ENCODE data around the gene UQCC2.

DNA sequence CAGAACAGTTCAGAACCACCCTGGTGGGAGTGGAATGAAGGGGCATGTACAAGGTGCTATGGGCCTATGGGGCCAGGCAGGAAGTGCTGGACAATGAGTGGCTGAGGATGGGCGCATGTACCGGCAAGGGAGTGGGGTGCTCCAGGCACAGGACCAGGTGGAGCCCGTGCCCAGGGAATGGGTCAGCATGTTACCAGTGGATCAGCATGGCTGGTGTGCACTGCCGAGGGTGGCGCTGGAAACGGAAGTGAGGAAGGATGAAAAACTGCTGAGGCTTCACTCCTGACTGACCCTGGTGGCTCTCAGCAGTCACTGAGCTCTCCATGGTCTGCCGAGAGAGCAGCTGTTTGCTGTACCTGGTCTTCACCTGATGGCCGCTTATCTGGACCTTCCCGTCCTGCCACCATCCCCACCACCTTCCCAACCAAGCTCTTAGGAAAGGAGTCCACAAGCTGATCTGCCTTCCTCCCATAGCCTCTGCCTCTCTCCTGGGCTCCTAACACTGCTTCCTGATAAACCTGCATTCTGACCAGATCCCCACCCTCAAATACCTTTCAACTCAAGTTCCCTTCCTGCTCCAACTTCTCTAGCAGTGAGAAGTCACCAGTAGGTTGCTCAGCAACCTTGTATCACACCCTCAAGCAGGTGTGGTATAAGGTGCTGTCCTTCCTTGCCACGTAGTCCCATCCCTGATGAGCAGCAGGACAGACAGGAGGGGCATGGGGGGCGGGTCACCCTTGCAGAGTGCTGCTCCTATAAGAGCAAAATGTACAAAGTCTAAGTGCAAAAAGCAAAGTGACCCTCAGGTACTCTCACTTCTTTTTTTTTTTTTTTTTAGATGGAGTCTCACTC lies 7.1 kb downstream of the UQCC2 start:
- TF ChIP-seq, protein P1, sequence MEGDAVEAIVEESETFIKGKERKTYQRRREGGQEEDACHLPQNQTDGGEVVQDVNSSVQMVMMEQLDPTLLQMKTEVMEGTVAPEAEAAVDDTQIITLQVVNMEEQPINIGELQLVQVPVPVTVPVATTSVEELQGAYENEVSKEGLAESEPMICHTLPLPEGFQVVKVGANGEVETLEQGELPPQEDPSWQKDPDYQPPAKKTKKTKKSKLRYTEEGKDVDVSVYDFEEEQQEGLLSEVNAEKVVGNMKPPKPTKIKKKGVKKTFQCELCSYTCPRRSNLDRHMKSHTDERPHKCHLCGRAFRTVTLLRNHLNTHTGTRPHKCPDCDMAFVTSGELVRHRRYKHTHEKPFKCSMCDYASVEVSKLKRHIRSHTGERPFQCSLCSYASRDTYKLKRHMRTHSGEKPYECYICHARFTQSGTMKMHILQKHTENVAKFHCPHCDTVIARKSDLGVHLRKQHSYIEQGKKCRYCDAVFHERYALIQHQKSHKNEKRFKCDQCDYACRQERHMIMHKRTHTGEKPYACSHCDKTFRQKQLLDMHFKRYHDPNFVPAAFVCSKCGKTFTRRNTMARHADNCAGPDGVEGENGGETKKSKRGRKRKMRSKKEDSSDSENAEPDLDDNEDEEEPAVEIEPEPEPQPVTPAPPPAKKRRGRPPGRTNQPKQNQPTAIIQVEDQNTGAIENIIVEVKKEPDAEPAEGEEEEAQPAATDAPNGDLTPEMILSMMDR (conservative IDR thresholded peaks at IDR 0.05), result no peak
- no peak for TF ChIP-seq ZFX (IDR thresholded peaks at IDR 0.05)

All from C4-2B (cell line).